Body of pancreas (tissue), 4 donors: Measurements from ENCODE around the gene CHEK1.

ENCODE experiments used
- POLR2A ChIP-seq, 3 donors: fragments of 450-650 bp; IDR thresholded peaks; one replicate each; pipeline ENCODE4 v1.6.1; 2016; ENCODE audit warnings: antibody characterized with exemption in 3 of 3, mild to moderate bottlenecking in 2 of 3
- TF ChIP-seq, protein P1 (sequence below), 7 experiments: fragments of 450-650 bp in 4 of 7; fragments of 200-600 bp in 3 of 7; sonication (generic) in 3 of 7; IDR thresholded peaks; one replicate each; pipeline ENCODE4 v1.5.1; 2016 to 2019; ENCODE audit warnings: antibody characterized with exemption in 7 of 7

DNA sequence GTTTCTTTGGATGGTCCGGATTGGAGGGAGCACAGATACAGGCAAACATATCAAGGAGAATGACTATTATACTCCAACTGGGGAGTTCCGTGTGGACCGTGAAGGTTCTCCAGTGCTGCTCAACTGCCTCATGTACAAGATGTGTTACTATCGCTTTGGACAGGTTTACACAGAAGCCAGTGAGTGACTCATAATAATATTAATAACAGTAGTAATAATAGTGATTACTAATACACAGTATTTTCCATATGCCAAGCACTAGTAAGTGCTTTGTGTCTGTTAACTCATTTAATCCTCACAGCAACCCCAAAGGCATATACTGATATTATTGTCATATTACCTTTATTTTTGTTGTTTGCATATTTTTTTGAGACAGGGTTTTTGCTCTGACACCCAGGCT is 6.6 kb upstream of the CHEK1 start:
- TF ChIP-seq, protein P1, sequence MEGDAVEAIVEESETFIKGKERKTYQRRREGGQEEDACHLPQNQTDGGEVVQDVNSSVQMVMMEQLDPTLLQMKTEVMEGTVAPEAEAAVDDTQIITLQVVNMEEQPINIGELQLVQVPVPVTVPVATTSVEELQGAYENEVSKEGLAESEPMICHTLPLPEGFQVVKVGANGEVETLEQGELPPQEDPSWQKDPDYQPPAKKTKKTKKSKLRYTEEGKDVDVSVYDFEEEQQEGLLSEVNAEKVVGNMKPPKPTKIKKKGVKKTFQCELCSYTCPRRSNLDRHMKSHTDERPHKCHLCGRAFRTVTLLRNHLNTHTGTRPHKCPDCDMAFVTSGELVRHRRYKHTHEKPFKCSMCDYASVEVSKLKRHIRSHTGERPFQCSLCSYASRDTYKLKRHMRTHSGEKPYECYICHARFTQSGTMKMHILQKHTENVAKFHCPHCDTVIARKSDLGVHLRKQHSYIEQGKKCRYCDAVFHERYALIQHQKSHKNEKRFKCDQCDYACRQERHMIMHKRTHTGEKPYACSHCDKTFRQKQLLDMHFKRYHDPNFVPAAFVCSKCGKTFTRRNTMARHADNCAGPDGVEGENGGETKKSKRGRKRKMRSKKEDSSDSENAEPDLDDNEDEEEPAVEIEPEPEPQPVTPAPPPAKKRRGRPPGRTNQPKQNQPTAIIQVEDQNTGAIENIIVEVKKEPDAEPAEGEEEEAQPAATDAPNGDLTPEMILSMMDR (IDR thresholded peaks at IDR 0.05), result no peak
- no peak for TF ChIP-seq POLR2A (IDR thresholded peaks at IDR 0.05)
